Panc1 (cell line): Measurements from ENCODE around the gene NPPC. TPM values are rescaled to one million over a fixed set of nuclear protein-coding genes. Genes with fewer than 3 reads are reported as not detected.

ENCODE experiments used
- ATAC-seq: fragments of 200-7000 bp; cut with Tn5 transposase; 2 replicates; pipeline ENCODE4 v1.9.1; 2020; ENCODE audit warnings: mild to moderate bottlenecking, moderate library complexity
- BruUV-seq: library from RNA; stranded (reverse); fragments of 400-500 nt; replicated peaks from 2 replicates; lab custom pipeline; 2021; lab: Mats Ljungman, UMichigan
- CTCF ChIA-PET: fragments of 300-600 bp; sonication (Branson Sonifier 250); formaldehyde crosslinking; loops from one replicate; lab custom pipeline; 2022; ENCODE audit warnings: antibody characterized with exemption; lab: Charles Lee
- POLR2A ChIA-PET: fragments of 300-600 bp; sonication (Branson Sonifier 250); formaldehyde crosslinking; loops from one replicate; lab custom pipeline; 2022; ENCODE audit warnings: antibody characterized with exemption; lab: Charles Lee
- DNase-seq: peaks from one replicate; pipeline ENCODE4 v3.0.0-alpha.2; 2010; ENCODE audit warnings: low read depth, low spot score
- H3K27ac ChIP-seq: 2 replicates; pipeline ENCODE4 v1.5.1; 2011; ENCODE audit warnings: mild to moderate bottlenecking, low read length, inconsistent platforms
- H3K27me3 ChIP-seq: fragments of 200-500 bp; sonication (Bioruptor generic); 2 replicates; pipeline ENCODE4 v1.6.0; 2014; ENCODE audit warnings: low read length, inconsistent platforms; ENCODE audit not compliant: control insufficient read depth, insufficient read depth
- H3K36me3 ChIP-seq: fragments of 200-500 bp; sonication (Bioruptor generic); 2 replicates; pipeline ENCODE4 v1.5.1; 2014; ENCODE audit warnings: inconsistent platforms, mild to moderate bottlenecking, low read length, moderate library complexity; ENCODE audit not compliant: control insufficient read depth, insufficient read depth
- H3K4me1 ChIP-seq: 2 replicates; pipeline ENCODE4 v1.5.1; 2011; ENCODE audit warnings: inconsistent platforms, mild to moderate bottlenecking, low read length, moderate library complexity; ENCODE audit not compliant: control insufficient read depth, insufficient read depth
- H3K4me3 ChIP-seq, 2 experiments: 2 replicates each; pipeline ENCODE4 v1.5.1; 2011 to 2012; ENCODE audit warnings: low read depth in 2 of 2, low read length in 2 of 2, mild to moderate bottlenecking in 2 of 2, inconsistent platforms in 1 of 2, moderate library complexity in 1 of 2
- H3K9me3 ChIP-seq: fragments of 200-500 bp; sonication (Bioruptor generic); 2 replicates; pipeline ENCODE4 v1.5.1; 2014; ENCODE audit warnings: low read depth, mild to moderate bottlenecking, inconsistent platforms, low read length, moderate library complexity; ENCODE audit not compliant: control insufficient read depth, insufficient read depth
- CTCF ChIP-seq: fragments of 450-650 bp; IDR thresholded peaks from 2 replicates; pipeline ENCODE4 v1.5.1; 2017; ENCODE audit warnings: mild to moderate bottlenecking
- POLR2AphosphoS5 ChIP-seq: IDR thresholded peaks from 2 replicates; pipeline ENCODE4 v1.6.1; 2012; ENCODE audit warnings: mild to moderate bottlenecking, low read depth, low read length, moderate library complexity
- REST ChIP-seq, 2 experiments: IDR thresholded peaks; 2 replicates each; pipeline ENCODE4 v1.6.1; 2011 to 2012; ENCODE audit warnings: low read depth in 2 of 2, control low read depth in 1 of 2, low read length in 1 of 2, mild to moderate bottlenecking in 1 of 2, moderate library complexity in 1 of 2; ENCODE audit not compliant: insufficient read depth in 1 of 2
- SIN3A ChIP-seq: IDR thresholded peaks from 2 replicates; pipeline ENCODE4 v1.6.1; 2012; ENCODE audit warnings: low read depth, mild to moderate bottlenecking, low read length, moderate library complexity, borderline replicate concordance; ENCODE audit not compliant: insufficient read depth
- TCF7L2 ChIP-seq: IDR thresholded peaks from 2 replicates; pipeline ENCODE4 v1.6.1; 2011; ENCODE audit warnings: mild to moderate bottlenecking, low read depth, low read length, inconsistent platforms
- in situ Hi-C: cut with HindIII; loops from 2 replicates; pipeline ENCODE4 v1.10.0; 2016; ENCODE audit warnings: low sequenced_read_pairs, low pct_unique_long_range_greater_than_20kb
- intact Hi-C: fragments of 100-400 bp; cut with micrococcal nuclease; formaldehyde crosslinking; loops from one replicate; pipeline ENCODE4 v1.10.0; 2022; ENCODE audit not compliant: unreplicated experiment
- total RNA-seq: library from RNA; stranded (reverse); gene quantifications from one replicate; pipeline ENCODE4 v1.2.1, GENCODE V29; 2021; ENCODE audit not compliant: unreplicated experiment

The NPPC gene
- total RNA-seq, 1 experiment from 2014 or later: 1.1 TPM

GRCh38 chr2:231926761-231927565, 767 bp upstream of the NPPC start:
- Histone ChIP-seq H3K27ac (no peak overlapping the region), H3K4me1 (peaks cover 4% of the 10 kb centered on the region; the same call in 1 of the 2 replicates), H3K27me3 (no peaks in the 10 kb centered on the region; the same call in 1 of the 2 replicates), H3K36me3 (no peaks in the 10 kb centered on the region), H3K4me3 (peak overlapping the region; percentile 45 to 52), H3K9me3 (no peaks in the 10 kb centered on the region)
- CTCF ChIA-PET: no interaction called here
- no peak for TF ChIP-seq SIN3A
- TF ChIP-seq REST (IDR thresholded peaks at IDR 0.05; ENCODE audit: insufficient read depth in 1 of 2, low read depth in 2 of 2, low read length in 1 of 2): no peak
- no peak for TF ChIP-seq TCF7L2
- no peak for TF ChIP-seq CTCF
- BruUV-seq: no TSS peak
- no peak for DNase-seq
- POLR2A ChIA-PET: no interaction called here
- intact Hi-C loops (loop anchor here (5.0 kb wide), 1 partner anchor 215 kb away; no protein-coding TSS in a partner anchor), in situ Hi-C loops (no loop called here)
- peak; percentile 9 for ATAC-seq

GRCh38 chr2:231925303-231926179, 655 bp downstream of the NPPC start:
- in situ Hi-C loops: no loop called here
- TF ChIP-seq SIN3A (no peak), REST (IDR thresholded peaks at IDR 0.05; ENCODE audit: insufficient read depth in 1 of 2, low read depth in 2 of 2, low read length in 1 of 2) (no peak), CTCF (peak; percentile 95), TCF7L2 (0 out of 2 replicates have a peak, but pooled peaks have one; percentile 20), POLR2AphosphoS5 (no peak)
- no peaks in the 10 kb centered on the region; the same call in 1 of the 2 replicates for H3K27me3 ChIP-seq

More at GRCh38 chr2:231925303-231926179, 655 bp downstream of the NPPC start:
- intact Hi-C loops: loop anchor here (2.0 to 5.0 kb wide), 2 partner anchors 217 to 401 kb away; no protein-coding TSS in a partner anchor
- Histone ChIP-seq H3K9me3 (no peaks in the 10 kb centered on the region), H3K27ac (no peak overlapping the region), H3K4me1 (peaks cover 4% of the 10 kb centered on the region; the same call in 1 of the 2 replicates), H3K36me3 (no peaks in the 10 kb centered on the region), H3K4me3 (peak overlapping the region; percentile 45 to 52)
- BruUV-seq: no TSS peak
- ATAC-seq (peak; percentile 89), DNase-seq (no peak)
- ChIA-PET POLR2A (no interaction called here), CTCF (interaction anchor here (0.6 to 1.3 kb wide), 6 partner anchors 14 to 402 kb away, joined by 3 to 9 read pairs (median 3); no protein-coding TSS in a partner anchor)
